A549 (cell line): Measurements from ENCODE around the gene STARD13. TPM values are rescaled to one million over a fixed set of nuclear protein-coding genes. Genes with fewer than 3 reads are reported as not detected.

Source experiments
- ATAC-seq, 2 experiments: fragments of 200-7000 bp in 1 of 2; fragments of >200 bp in 1 of 2; cut with Nextera tagmentation in 1 of 2; cut with Tn5 transposase in 1 of 2; 3 replicates each; pipeline versions ENCODE4 v1.8.0 to v1.9.1; 2018 to 2020; ENCODE audit warnings: mild to moderate bottlenecking in 1 of 2, moderate library complexity in 1 of 2
- CTCF ChIA-PET: fragments of 300-600 bp; sonication (Branson Sonifier 250); formaldehyde crosslinking; extraction: SDS; loops from one replicate; lab custom pipeline; 2021; ENCODE audit warnings: antibody characterized with exemption, inconsistent platforms; lab: Yijun Ruan, JAX
- POLR2A ChIA-PET: fragments of 350-600 bp; formaldehyde crosslinking; extraction: SDS; loops from one replicate; lab custom pipeline; 2021; ENCODE audit warnings: antibody characterized with exemption, inconsistent platforms; lab: Yijun Ruan, JAX
- DNase-seq, 2 experiments: peaks; one replicate each; pipeline versions ENCODE4 v3.0.0 to v3.0.0-alpha.2; 2011 to 2016; ENCODE audit warnings: low read depth in 1 of 2, low spot score in 1 of 2
- FAIRE-seq: peaks from 2 replicates; lab custom pipeline; 2011; peaks lifted over from hg19 to GRCh38; lab: Jason Lieb, UNC
- H3K27ac ChIP-seq, 2 experiments: fragments of >200 bp; sonication (Bioruptor Twin); formaldehyde crosslinking; 3 replicates each; pipeline ENCODE4 v1.5.1; 2016 to 2017
- H3K4me1 ChIP-seq: fragments of >200 bp; sonication (Bioruptor Twin); formaldehyde crosslinking; 3 replicates; pipeline ENCODE4 v1.6.1; 2016
- H3K4me2 ChIP-seq: fragments of >200 bp; sonication (Bioruptor Twin); formaldehyde crosslinking; 3 replicates; pipeline ENCODE4 v1.6.1; 2016
- H3K4me3 ChIP-seq: fragments of >200 bp; sonication (Bioruptor Twin); formaldehyde crosslinking; 3 replicates; pipeline ENCODE4 v1.5.1; 2016
- H3K9me3 ChIP-seq: fragments of >200 bp; sonication (Bioruptor Twin); formaldehyde crosslinking; 3 replicates; pipeline ENCODE4 v1.6.1; 2016
- BHLHE40 ChIP-seq: IDR thresholded peaks from 2 replicates; pipeline ENCODE4 v1.6.1; 2012; ENCODE audit warnings: low read depth, low read length, inconsistent platforms
- CBX8 ChIP-seq: fragments of 200-600 bp; sonication (generic); IDR thresholded peaks from 2 replicates; pipeline ENCODE4 v1.6.1; 2016
- CHD4 ChIP-seq: fragments of 200-600 bp; sonication (generic); IDR thresholded peaks from 2 replicates; pipeline ENCODE4 v1.6.1; 2016; ENCODE audit warnings: antibody characterized with exemption, mild to moderate bottlenecking, borderline replicate concordance
- EHMT2 ChIP-seq: fragments of 200-600 bp; sonication (generic); IDR thresholded peaks from 2 replicates; pipeline ENCODE4 v1.6.1; 2016; ENCODE audit warnings: antibody characterized with exemption, low read depth, mild to moderate bottlenecking, moderate library complexity
- FOSL2 ChIP-seq, 2 experiments: fragments of 450-650 bp in 1 of 2; fragments of >200 bp in 1 of 2; sonication (Bioruptor Twin) in 1 of 2; formaldehyde crosslinking; IDR thresholded peaks; 2 replicates each; pipeline versions ENCODE4 v1.5.0 to v1.6.1; 2016 to 2020; ENCODE audit warnings: mild to moderate bottlenecking in 1 of 2, moderate library complexity in 1 of 2
- FOXS1 ChIP-seq: fragments of 250-450 bp; sonication (Bioruptor Pico); IDR thresholded peaks from 2 replicates; pipeline ENCODE4 v1.5.0; 2020; ENCODE audit warnings: mild to moderate bottlenecking, moderate library complexity
- GATA3 ChIP-seq: IDR thresholded peaks from 2 replicates; pipeline ENCODE4 v1.6.1; 2012; ENCODE audit warnings: borderline replicate concordance
- HDAC2 ChIP-seq: fragments of 200-600 bp; sonication (generic); IDR thresholded peaks from 2 replicates; pipeline ENCODE4 v1.6.1; 2016
- HEYL ChIP-seq: fragments of 250-450 bp; sonication (Bioruptor Pico); IDR thresholded peaks from 2 replicates; pipeline ENCODE4 v1.8.0; 2021; ENCODE audit warnings: mild to moderate bottlenecking, moderate library complexity
- HOXB13 ChIP-seq: fragments of 250-450 bp; sonication (Bioruptor Pico); IDR thresholded peaks from 2 replicates; pipeline ENCODE4 v1.5.0; 2020; ENCODE audit warnings: low read depth, mild to moderate bottlenecking, moderate library complexity
- JUNB ChIP-seq: fragments of >200 bp; sonication (Bioruptor Twin); formaldehyde crosslinking; IDR thresholded peaks from 2 replicates; pipeline ENCODE4 v1.6.1; 2016
- KDM5A ChIP-seq: fragments of 200-600 bp; sonication (generic); IDR thresholded peaks from 2 replicates; pipeline ENCODE4 v1.6.1; 2016; ENCODE audit warnings: antibody characterized with exemption, mild to moderate bottlenecking
- MYC ChIP-seq: IDR thresholded peaks from 2 replicates; pipeline ENCODE4 v1.6.1; 2012; ENCODE audit warnings: mild to moderate bottlenecking, inconsistent platforms, low read length, improper control_type of control experiment, borderline replicate concordance
- NFE2L2 ChIP-seq: fragments of 150-350 bp; conservative IDR thresholded peaks from 2 replicates; pipeline ENCODE4 v1.6.1; 2014; ENCODE audit warnings: low read length
- POLR2A ChIP-seq: IDR thresholded peaks from 2 replicates; pipeline ENCODE4 v1.6.1; 2012; ENCODE audit warnings: mild to moderate bottlenecking, low read length
- RARB ChIP-seq: fragments of 250-450 bp; sonication (Bioruptor Pico); IDR thresholded peaks from 2 replicates; pipeline ENCODE4 v1.8.0; 2021; ENCODE audit warnings: mild to moderate bottlenecking, moderate library complexity
- RFX5 ChIP-seq: fragments of 450-650 bp; IDR thresholded peaks from 2 replicates; pipeline ENCODE4 v1.7.1; 2014; ENCODE audit warnings: antibody characterized with exemption, mild to moderate bottlenecking, moderate library complexity
- SREBF2 ChIP-seq: fragments of 450-650 bp; IDR thresholded peaks from 2 replicates; pipeline ENCODE4 v1.6.1; 2014; ENCODE audit warnings: mild to moderate bottlenecking, moderate library complexity
- TFCP2L1 ChIP-seq: fragments of 250-450 bp; sonication (Bioruptor Pico); IDR thresholded peaks from 2 replicates; pipeline ENCODE4 v1.5.0; 2021; ENCODE audit warnings: mild to moderate bottlenecking
- ZNF302 ChIP-seq: fragments of 250-450 bp; sonication (Bioruptor Pico); IDR thresholded peaks from 2 replicates; pipeline ENCODE4 v1.9.0; 2021; ENCODE audit warnings: inconsistent platforms, mild to moderate bottlenecking, moderate library complexity
- ZSCAN20 ChIP-seq: fragments of 250-450 bp; sonication (Bioruptor Pico); IDR thresholded peaks from 2 replicates; pipeline ENCODE4 v1.8.0; 2022; ENCODE audit warnings: mild to moderate bottlenecking, moderate library complexity
- WGBS: methylation state at CpG from one replicate; pipeline ENCODE4 v1.1.6; 2017; ENCODE audit errors: missing lambda C conversion rate; 5-methylcytosine and 5-hydroxymethylcytosine counted together
- polyA plus RNA-seq, 4 experiments: library from polyadenylated mRNA; depleted of rRNA in 3 of 4; stranded (reverse); fragments of >200 nt; fragmentation: RNase III in 1 of 4; extraction: RNeasy Plus Mini Kit Qiagen cat#74134 plus additional on column Dnase treatment in 1 of 4; gene quantifications; 2 replicates in 3 of 4; 3 replicates in 1 of 4; pipeline ENCODE4 v1.2.3, GENCODE V29; 2011 to 2017
- TF ChIP-seq, protein P1 (sequence below): IDR thresholded peaks from 2 replicates; pipeline ENCODE4 v1.6.1; 2012; ENCODE audit warnings: low read depth, borderline replicate concordance
- TF ChIP-seq, protein P2 (sequence below): fragments of 200-600 bp; sonication (generic); IDR thresholded peaks from 2 replicates; pipeline ENCODE4 v1.6.1; 2016; ENCODE audit warnings: antibody characterized with exemption, mild to moderate bottlenecking, moderate library complexity
- TF ChIP-seq, protein P3 (sequence below): fragments of >200 bp; sonication (Bioruptor Twin); formaldehyde crosslinking; IDR thresholded peaks from 3 replicates; pipeline ENCODE4 v1.5.1; 2016
- TF ChIP-seq, protein P4 (sequence below): IDR thresholded peaks from 2 replicates; pipeline ENCODE4 v1.6.1; 2012
- TF ChIP-seq, protein P5 (sequence below): IDR thresholded peaks from 2 replicates; pipeline ENCODE4 v1.6.1; 2012

Gene STARD13
- polyA plus RNA-seq, 2 of the 4 experiments (the other 2 are of a cell fraction), result 2.4 to 2.8 TPM

DNA sequence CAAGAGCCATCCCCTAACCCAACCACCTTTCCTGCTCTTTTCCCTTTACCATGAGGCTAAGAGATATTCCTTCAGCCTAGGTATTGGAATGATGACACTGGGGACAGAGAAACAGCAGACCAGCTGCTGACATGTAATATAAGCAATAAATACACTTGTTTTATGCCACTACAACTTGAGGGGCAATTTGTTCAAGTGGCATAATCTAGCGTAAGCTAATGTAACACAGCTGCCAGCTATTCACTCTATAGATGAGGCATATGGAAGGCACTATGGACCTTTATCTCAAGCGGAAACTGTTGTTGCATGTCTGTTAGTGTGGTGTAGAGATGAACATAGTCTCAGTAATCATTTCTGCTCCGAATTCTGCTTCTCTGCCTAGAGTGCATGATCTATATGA lies 111.1 kb downstream of the STARD13 start:
- no peak for DNase-seq
- Histone ChIP-seq H3K4me3 (no peak overlapping the region), H3K4me1 (no peaks in the 10 kb centered on the region), H3K4me2 (no peak overlapping the region), H3K9me3 (no peaks in the 10 kb centered on the region), H3K27ac (no peak overlapping the region)
- TF ChIP-seq ZSCAN20 (CRISPR knock-in tag), result no peak
- no peak for TF ChIP-seq BHLHE40
- TF ChIP-seq TFCP2L1 (CRISPR knock-in tag), result no peak
- no peak for TF ChIP-seq MYC
- TF ChIP-seq, protein P1, sequence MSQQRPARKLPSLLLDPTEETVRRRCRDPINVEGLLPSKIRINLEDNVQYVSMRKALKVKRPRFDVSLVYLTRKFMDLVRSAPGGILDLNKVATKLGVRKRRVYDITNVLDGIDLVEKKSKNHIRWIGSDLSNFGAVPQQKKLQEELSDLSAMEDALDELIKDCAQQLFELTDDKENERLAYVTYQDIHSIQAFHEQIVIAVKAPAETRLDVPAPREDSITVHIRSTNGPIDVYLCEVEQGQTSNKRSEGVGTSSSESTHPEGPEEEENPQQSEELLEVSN, result no peak
- no peak for TF ChIP-seq HEYL (CRISPR knock-in tag)
- TF ChIP-seq KDM5A, result no peak
- TF ChIP-seq HDAC2, result no peak
- TF ChIP-seq, protein P2, sequence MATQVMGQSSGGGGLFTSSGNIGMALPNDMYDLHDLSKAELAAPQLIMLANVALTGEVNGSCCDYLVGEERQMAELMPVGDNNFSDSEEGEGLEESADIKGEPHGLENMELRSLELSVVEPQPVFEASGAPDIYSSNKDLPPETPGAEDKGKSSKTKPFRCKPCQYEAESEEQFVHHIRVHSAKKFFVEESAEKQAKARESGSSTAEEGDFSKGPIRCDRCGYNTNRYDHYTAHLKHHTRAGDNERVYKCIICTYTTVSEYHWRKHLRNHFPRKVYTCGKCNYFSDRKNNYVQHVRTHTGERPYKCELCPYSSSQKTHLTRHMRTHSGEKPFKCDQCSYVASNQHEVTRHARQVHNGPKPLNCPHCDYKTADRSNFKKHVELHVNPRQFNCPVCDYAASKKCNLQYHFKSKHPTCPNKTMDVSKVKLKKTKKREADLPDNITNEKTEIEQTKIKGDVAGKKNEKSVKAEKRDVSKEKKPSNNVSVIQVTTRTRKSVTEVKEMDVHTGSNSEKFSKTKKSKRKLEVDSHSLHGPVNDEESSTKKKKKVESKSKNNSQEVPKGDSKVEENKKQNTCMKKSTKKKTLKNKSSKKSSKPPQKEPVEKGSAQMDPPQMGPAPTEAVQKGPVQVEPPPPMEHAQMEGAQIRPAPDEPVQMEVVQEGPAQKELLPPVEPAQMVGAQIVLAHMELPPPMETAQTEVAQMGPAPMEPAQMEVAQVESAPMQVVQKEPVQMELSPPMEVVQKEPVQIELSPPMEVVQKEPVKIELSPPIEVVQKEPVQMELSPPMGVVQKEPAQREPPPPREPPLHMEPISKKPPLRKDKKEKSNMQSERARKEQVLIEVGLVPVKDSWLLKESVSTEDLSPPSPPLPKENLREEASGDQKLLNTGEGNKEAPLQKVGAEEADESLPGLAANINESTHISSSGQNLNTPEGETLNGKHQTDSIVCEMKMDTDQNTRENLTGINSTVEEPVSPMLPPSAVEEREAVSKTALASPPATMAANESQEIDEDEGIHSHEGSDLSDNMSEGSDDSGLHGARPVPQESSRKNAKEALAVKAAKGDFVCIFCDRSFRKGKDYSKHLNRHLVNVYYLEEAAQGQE, result no peak
- no peak for TF ChIP-seq HOXB13 (CRISPR knock-in tag)
- no peak for TF ChIP-seq FOXS1
- TF ChIP-seq, protein P3, sequence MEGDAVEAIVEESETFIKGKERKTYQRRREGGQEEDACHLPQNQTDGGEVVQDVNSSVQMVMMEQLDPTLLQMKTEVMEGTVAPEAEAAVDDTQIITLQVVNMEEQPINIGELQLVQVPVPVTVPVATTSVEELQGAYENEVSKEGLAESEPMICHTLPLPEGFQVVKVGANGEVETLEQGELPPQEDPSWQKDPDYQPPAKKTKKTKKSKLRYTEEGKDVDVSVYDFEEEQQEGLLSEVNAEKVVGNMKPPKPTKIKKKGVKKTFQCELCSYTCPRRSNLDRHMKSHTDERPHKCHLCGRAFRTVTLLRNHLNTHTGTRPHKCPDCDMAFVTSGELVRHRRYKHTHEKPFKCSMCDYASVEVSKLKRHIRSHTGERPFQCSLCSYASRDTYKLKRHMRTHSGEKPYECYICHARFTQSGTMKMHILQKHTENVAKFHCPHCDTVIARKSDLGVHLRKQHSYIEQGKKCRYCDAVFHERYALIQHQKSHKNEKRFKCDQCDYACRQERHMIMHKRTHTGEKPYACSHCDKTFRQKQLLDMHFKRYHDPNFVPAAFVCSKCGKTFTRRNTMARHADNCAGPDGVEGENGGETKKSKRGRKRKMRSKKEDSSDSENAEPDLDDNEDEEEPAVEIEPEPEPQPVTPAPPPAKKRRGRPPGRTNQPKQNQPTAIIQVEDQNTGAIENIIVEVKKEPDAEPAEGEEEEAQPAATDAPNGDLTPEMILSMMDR, result no peak
- no peak for TF ChIP-seq EHMT2
- POLR2A ChIA-PET, result no interaction called here
- 94% methylated on average over 3 of the region's 3 CpGs for WGBS
- no peak for FAIRE-seq
- CTCF ChIA-PET, result no interaction called here
- ATAC-seq, result no peak

DNA sequence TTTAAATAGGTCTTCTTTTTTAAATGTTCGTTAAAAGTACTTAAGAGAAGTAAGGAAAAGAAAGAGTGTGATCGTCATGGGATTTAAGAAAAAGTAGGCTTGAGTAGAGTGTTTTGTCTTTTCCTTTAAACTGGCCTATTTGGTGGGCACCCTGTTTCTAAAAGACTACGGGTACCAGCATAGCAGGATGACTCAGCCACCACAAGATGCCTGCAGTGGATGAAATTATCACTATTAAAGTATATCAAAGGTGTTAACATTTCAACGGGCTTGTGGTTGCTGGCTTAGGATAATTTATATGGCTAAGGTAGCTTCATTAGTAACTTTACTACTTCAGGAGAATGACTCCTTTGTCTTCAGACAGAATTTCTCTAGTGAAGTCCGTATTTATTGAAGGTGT lies 112.6 kb downstream of the STARD13 start:
- Histone ChIP-seq H3K4me2 (no peak overlapping the region), H3K27ac (no peak overlapping the region), H3K4me3 (no peak overlapping the region), H3K4me1 (no peaks in the 10 kb centered on the region), H3K9me3 (no peaks in the 10 kb centered on the region)
- TF ChIP-seq RARB (CRISPR knock-in tag), result no peak
- no peak for TF ChIP-seq FOSL2 (IDR thresholded peaks at IDR 0.05)
- no peak for TF ChIP-seq FOSL2 (CRISPR knock-in tag; IDR thresholded peaks at IDR 0.05)
- no peak for TF ChIP-seq ZNF302 (CRISPR knock-in tag)
- no peak for TF ChIP-seq BHLHE40
- TF ChIP-seq SREBF2, result no peak
- no peak for FAIRE-seq
- ChIA-PET POLR2A (no interaction called here), CTCF (no interaction called here)
- no peak for DNase-seq
- 91% methylated on average over 5 of the region's 5 CpGs for WGBS
- ATAC-seq, result no peak

DNA sequence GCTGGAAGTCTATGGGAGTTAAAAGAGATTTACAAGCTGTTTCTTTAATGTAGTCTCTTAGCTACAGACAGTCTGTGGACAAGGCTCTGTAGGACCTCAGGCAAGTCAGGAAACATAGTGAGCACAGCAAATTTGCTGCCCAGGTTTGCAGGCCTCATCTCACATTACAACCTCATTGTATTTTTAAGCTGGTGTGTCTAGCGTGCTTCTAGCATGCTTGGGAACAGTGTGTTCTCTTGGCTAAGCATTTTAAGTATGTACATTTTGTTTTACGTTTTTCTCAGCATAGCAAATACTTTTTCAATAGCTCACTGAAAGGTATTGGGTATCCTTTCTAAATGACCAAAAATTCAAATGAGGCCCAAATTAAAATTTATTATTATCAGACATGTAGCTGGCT lies 113.2 kb downstream of the STARD13 start:
- ATAC-seq (no peak), FAIRE-seq (no peak), DNase-seq (no peak)
- ChIA-PET POLR2A (no interaction called here), CTCF (no interaction called here)
- 95% methylated on average over 2 of the region's 2 CpGs for WGBS
- Histone ChIP-seq H3K27ac (no peak overlapping the region), H3K4me1 (no peaks in the 10 kb centered on the region), H3K4me3 (no peak overlapping the region), H3K4me2 (no peak overlapping the region), H3K9me3 (no peaks in the 10 kb centered on the region)
- no peak for TF ChIP-seq GATA3
- TF ChIP-seq, protein P2, result no peak
- TF ChIP-seq JUNB, result no peak
- TF ChIP-seq HEYL (CRISPR knock-in tag), result no peak
- TF ChIP-seq, protein P4, sequence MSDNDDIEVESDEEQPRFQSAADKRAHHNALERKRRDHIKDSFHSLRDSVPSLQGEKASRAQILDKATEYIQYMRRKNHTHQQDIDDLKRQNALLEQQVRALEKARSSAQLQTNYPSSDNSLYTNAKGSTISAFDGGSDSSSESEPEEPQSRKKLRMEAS, result no peak
- TF ChIP-seq CBX8, result no peak
- TF ChIP-seq BHLHE40, result no peak
- TF ChIP-seq, protein P5, sequence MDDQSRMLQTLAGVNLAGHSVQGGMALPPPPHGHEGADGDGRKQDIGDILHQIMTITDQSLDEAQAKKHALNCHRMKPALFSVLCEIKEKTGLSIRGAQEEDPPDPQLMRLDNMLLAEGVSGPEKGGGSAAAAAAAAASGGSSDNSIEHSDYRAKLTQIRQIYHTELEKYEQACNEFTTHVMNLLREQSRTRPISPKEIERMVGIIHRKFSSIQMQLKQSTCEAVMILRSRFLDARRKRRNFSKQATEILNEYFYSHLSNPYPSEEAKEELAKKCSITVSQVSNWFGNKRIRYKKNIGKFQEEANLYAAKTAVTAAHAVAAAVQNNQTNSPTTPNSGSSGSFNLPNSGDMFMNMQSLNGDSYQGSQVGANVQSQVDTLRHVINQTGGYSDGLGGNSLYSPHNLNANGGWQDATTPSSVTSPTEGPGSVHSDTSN, result no peak
- TF ChIP-seq CHD4, result no peak
- TF ChIP-seq RFX5, result no peak
- TF ChIP-seq POLR2A, result no peak
- no peak for TF ChIP-seq NFE2L2
- TF ChIP-seq ZNF302 (CRISPR knock-in tag), result no peak
